Activated CD8-positive, alpha-beta T cell treated with anti-CD3 and anti-CD28 coated beads for 36 hours (primary cell): Measurements from ENCODE around the gene PTMS. TPM values are rescaled to one million over a fixed set of nuclear protein-coding genes. Genes with fewer than 3 reads are reported as not detected.

ENCODE experiments used
- ATAC-seq: fragments of 200-7000 bp; cut with Tn5 transposase; one replicate; pipeline ENCODE4 v1.10.0; 2021; ENCODE audit warnings: mild to moderate bottlenecking, moderate library complexity
- CTCF ChIA-PET: fragments of 350-600 bp; sonication (Branson Sonifier 250); formaldehyde crosslinking; loops from one replicate; lab custom pipeline; 2021; ENCODE audit warnings: antibody characterized with exemption; lab: Charles Lee
- POLR2A ChIA-PET: fragments of 350-600 bp; sonication (Branson Sonifier 250); formaldehyde crosslinking; loops from one replicate; lab custom pipeline; 2021; ENCODE audit warnings: antibody characterized with exemption; lab: Charles Lee
- DNase-seq: peaks from one replicate; pipeline ENCODE4 v3.0.0-alpha.2; 2020
- H3K27ac Mint-ChIP-seq: one replicate; pipeline ENCODE4 v1.8.0; 2021; ENCODE audit warnings: mild to moderate bottlenecking, mixed read lengths
- H3K27me3 Mint-ChIP-seq: one replicate; pipeline ENCODE4 v1.8.0; 2021; ENCODE audit warnings: mixed read lengths
- H3K36me3 Mint-ChIP-seq: one replicate; pipeline ENCODE4 v1.8.0; 2021; ENCODE audit warnings: low read depth, mixed read lengths
- H3K4me1 Mint-ChIP-seq: one replicate; pipeline ENCODE4 v1.8.0; 2021; ENCODE audit warnings: low read depth, mixed read lengths
- H3K4me3 Mint-ChIP-seq: one replicate; pipeline ENCODE4 v1.8.0; 2021; ENCODE audit warnings: mild to moderate bottlenecking, moderate library complexity, mixed read lengths
- H3K9me3 Mint-ChIP-seq: one replicate; pipeline ENCODE4 v1.8.0; 2021; ENCODE audit warnings: mixed read lengths
- CTCF ChIP-seq: fragments of 200-600 bp; IDR thresholded peaks from one replicate; pipeline ENCODE4 v1.8.0; 2022; ENCODE audit warnings: antibody characterized with exemption, mild to moderate bottlenecking
- intact Hi-C: fragments of 100-400 bp; cut with micrococcal nuclease; formaldehyde crosslinking; loops from one replicate; pipeline ENCODE4 v1.10.0; 2022
- total RNA-seq, 2 experiments: library from RNA; stranded (reverse); gene quantifications; one replicate each; pipeline ENCODE4 v1.2.3, GENCODE V29; 2021

The PTMS gene
- total RNA-seq, 2 experiments from 2014 or later, result 78.6 TPM

GRCh38 chr12:6767353-6768319 is 1.5 kb downstream of the PTMS start:
- Mint-ChIP-seq H3K36me3 (peaks cover 24% of the 10 kb centered on the region), H3K9me3 (no peaks in the 10 kb centered on the region), H3K27ac (peak overlapping the region; percentile 64), H3K4me3 (peak overlapping the region; percentile 71), H3K4me1 (peaks cover 49% of the 10 kb centered on the region), H3K27me3 (peaks cover 28% of the 10 kb centered on the region)
- ChIA-PET CTCF (interaction anchor here (1.0 to 6.2 kb wide), 24 partner anchors 7 to 419 kb away, joined by 3 to 89 read pairs (median 5); partner anchors contain the start of genes CD4, COPS7A, GPR162 and MLF2), POLR2A (interaction anchor here (0.7 to 4.9 kb wide), 5 partner anchors 11 to 101 kb away, joined by 3 to 31 read pairs (median 16); partner anchors contain the start of gene MLF2)
- intact Hi-C loops, result no loop called here
- ATAC-seq (no peak), DNase-seq (no peak)
- TF ChIP-seq CTCF, result no peak

- DNase-seq, result no peak
- peaks cover 51% of the 10 kb centered on the region for H3K4me1 Mint-ChIP-seq
- TF ChIP-seq CTCF, result no peak
- H3K27me3 Mint-ChIP-seq, result peaks cover 24% of the 10 kb centered on the region
- ChIA-PET CTCF (interaction anchor here (1.1 to 6.2 kb wide), 5 partner anchors 11 to 83 kb away, joined by 5 to 89 read pairs (median 9); partner anchors contain the start of genes MLF2 and USP5), POLR2A (interaction anchor here (0.7 to 4.9 kb wide), 4 partner anchors 10 to 16 kb away, joined by 3 to 31 read pairs (median 12); partner anchors contain the start of gene MLF2)
- no peaks in the 10 kb centered on the region for H3K9me3 Mint-ChIP-seq
- ATAC-seq, result no peak
- peak overlapping the region; percentile 71 for H3K4me3 Mint-ChIP-seq
- intact Hi-C loops, result no loop called here
- peaks cover 32% of the 10 kb centered on the region for H3K36me3 Mint-ChIP-seq
- no peak overlapping the region for H3K27ac Mint-ChIP-seq
Measured at GRCh38 chr12:6768437-6768914, 2.3 kb downstream of the PTMS start.

GRCh38 chr12:6768990-6769389 is 2.8 kb downstream of the PTMS start:
- H3K4me1 Mint-ChIP-seq, result peaks cover 50% of the 10 kb centered on the region
- H3K27ac Mint-ChIP-seq, result no peak overlapping the region
- peak overlapping the region; percentile 71 for H3K4me3 Mint-ChIP-seq
- DNase-seq, result no peak
- ChIA-PET POLR2A (interaction anchor here (0.7 to 4.9 kb wide), 3 partner anchors 9 to 16 kb away, joined by 3 to 21 read pairs (median 4); partner anchors contain the start of gene MLF2), CTCF (interaction anchor here (1.6 to 6.2 kb wide), 2 partner anchors 11 to 16 kb away, joined by 9 to 89 read pairs; partner anchors contain the start of gene MLF2)
- no peaks in the 10 kb centered on the region for H3K9me3 Mint-ChIP-seq
- intact Hi-C loops, result no loop called here
- TF ChIP-seq CTCF, result no peak
- H3K27me3 Mint-ChIP-seq, result peaks cover 24% of the 10 kb centered on the region
- ATAC-seq, result no peak
- H3K36me3 Mint-ChIP-seq, result peaks cover 34% of the 10 kb centered on the region

- peaks cover 48% of the 10 kb centered on the region for H3K4me1 Mint-ChIP-seq
- ChIA-PET CTCF (interaction anchor here (1.6 to 6.2 kb wide), 3 partner anchors 10 to 17 kb away, joined by 9 to 89 read pairs (median 77); partner anchors contain the start of gene MLF2), POLR2A (interaction anchor here (1.4 to 4.9 kb wide), 3 partner anchors 8 to 17 kb away, joined by 4 to 21 read pairs (median 7); partner anchors contain the start of gene MLF2)
- intact Hi-C loops, result no loop called here
- H3K9me3 Mint-ChIP-seq, result no peaks in the 10 kb centered on the region
- H3K27ac Mint-ChIP-seq, result no peak overlapping the region
- TF ChIP-seq CTCF, result no peak
- H3K4me3 Mint-ChIP-seq, result no peak overlapping the region
- peaks cover 17% of the 10 kb centered on the region for H3K27me3 Mint-ChIP-seq
- ATAC-seq, result no peak
- peaks cover 41% of the 10 kb centered on the region for H3K36me3 Mint-ChIP-seq
- DNase-seq, result no peak
Measured at GRCh38 chr12:6769666-6770065, 3.5 kb downstream of the PTMS start.
